ENCODE measurements around the gene KRTAP5-5.
"Not testable (repeated sequence)": the region's sequence is repeated elsewhere in the genome, so short reads cannot be mapped to it uniquely, and the experiment has no call there.

KRTAP5-5 gene, protein sequence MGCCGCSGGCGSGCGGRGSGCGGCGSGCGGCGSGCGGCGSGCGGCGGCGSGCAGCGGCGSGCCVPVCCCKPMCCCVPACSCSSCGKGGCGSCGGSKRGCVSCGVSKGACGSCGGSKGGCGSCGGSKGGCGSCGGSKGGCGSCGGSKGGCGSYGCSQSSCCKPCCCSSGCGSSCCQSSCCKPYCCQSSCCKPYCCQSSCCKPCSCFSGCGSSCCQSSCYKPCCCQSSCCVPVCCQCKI

DNA sequence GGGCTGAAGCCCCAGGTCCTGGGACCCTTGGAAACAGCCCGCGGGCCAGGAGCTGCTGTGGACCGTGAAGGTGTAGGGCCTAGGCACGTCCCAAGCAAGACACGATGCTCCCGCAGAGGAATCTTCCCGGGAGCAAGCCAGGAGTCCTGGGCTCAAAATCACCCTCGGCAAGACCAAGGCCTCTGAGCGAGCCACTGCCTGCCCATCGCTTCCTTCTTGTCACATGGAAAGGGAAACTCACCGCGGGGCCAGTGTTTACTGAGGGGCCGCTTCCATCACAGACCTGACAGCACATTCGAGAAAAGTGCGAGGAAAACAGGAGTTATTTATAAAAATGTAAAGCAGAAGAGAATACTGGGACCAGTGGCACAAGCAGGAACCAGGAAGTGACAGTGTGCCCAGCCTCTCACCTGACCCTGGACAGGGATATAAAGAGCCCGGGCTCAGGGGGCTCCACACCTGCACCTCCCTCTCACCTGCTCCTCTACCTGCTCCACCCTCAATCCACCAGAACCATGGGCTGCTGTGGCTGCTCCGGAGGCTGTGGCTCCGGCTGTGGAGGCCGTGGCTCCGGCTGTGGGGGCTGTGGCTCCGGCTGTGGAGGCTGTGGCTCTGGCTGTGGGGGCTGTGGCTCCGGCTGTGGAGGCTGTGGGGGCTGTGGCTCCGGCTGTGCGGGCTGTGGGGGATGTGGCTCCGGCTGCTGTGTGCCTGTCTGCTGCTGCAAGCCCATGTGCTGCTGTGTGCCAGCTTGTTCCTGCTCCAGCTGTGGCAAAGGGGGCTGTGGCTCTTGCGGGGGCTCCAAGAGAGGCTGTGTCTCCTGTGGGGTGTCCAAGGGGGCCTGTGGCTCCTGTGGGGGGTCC lies at the start of gene KRTAP5-5:
KRTAP5-5 (plus strand) TSS at position 450 of the 860 bp plus-strand sequence; CDS start at position 516, 66 bp downstream.
- no peak for DNase-seq

DNA sequence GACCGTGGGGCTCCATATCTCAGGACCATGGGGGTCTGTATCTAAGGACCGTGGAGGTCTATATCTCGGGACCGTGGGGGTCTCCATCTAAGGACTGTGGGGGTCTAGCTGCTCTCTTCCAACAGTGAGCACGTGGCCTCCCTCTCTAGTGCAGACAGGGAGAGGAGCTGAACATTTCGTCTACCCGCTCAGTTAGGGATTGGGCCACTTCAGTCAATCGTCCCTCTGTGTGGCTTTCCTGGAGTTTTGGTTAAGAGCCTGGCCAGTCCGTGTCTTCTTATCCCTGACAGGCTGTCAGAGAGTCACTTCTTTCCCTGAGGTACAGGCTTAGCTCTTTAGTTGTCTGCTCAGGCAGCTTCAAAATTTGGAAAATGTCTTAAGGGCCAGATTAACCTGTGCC lies 47.6 kb upstream of the KRTAP5-5 start:
- no peak for DNase-seq

DNA sequence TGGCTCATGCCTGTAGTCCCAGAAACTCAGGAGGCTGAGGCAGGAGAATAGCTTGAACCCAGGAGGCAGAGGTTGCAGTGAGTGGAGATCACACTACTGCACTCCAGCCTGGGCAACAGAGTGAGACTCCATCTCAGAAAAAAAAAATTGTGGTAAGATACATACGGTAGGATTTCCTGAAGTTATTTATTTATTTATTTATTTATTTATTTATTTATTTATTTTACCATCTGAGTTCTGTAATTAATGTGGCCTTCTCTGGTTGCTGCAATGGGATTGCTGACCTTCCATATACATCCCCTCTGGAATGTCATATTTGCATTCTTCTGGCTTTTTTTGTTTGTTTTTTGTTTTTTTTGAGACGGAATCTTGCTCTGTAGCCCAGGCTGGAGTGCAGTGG lies 46.7 kb upstream of the KRTAP5-5 start:
- DNase-seq, result not testable (repeated sequence)

DNA sequence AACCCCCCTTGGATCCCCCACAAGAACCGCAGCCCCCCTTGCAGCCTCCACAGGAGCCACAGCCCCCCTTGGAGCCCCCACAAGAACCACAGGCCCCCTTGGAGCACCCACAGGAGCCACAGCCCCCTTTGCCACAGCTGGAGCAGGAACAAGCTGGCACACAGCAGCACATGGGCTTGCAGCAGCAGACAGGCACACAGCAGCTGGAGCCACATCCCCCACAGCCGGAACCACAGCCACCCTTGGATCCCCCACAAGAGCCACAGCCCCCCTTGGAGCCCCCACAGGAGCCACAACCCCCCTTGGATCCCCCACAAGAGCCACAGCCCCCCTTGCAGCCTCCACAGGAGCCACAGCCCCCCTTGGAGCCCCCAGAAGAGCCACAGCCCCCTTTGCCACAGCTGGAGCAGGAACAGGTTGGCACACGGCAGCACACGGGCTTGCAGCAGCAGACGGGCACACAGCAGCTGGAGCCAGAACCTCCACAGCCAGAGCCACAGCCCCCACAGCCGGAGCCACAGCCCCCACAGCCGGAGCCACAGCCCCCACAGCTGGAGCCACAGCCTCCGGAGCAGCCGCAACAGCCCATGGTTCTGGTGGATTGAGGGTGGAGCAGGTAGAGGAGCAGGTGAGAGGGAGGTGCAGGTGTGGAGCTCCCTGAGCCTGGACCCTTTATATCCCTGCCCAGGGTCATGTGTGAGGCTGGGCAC lies 44.8 kb upstream of the KRTAP5-5 start, which contains the start of gene KRTAP5-1:
KRTAP5-1 (minus strand) TSS at position 623 of the 710 bp plus-strand sequence; CDS start at position 589, 34 bp downstream.
- not testable (repeated sequence) for DNase-seq

DNA sequence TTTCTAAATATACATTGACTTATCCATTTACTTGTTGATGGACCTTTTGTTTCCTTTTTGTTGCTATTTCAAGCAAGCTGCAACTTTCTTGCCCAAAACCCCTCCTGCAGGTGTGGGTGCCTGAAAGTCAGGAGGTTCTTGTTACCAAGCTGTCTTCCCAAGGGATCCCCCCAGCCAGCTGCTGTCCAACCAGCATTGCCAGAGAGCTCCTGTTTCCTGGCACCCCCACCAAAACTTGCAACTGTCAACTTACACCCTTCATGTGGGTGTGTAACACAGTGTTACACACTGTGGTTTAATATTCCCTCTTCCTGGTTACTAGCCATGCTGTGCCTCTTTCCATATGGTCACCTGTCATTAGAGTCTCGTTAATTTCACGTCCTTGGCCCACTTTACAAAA lies 42.9 kb upstream of the KRTAP5-5 start:
- DNase-seq, result no peak

DNA sequence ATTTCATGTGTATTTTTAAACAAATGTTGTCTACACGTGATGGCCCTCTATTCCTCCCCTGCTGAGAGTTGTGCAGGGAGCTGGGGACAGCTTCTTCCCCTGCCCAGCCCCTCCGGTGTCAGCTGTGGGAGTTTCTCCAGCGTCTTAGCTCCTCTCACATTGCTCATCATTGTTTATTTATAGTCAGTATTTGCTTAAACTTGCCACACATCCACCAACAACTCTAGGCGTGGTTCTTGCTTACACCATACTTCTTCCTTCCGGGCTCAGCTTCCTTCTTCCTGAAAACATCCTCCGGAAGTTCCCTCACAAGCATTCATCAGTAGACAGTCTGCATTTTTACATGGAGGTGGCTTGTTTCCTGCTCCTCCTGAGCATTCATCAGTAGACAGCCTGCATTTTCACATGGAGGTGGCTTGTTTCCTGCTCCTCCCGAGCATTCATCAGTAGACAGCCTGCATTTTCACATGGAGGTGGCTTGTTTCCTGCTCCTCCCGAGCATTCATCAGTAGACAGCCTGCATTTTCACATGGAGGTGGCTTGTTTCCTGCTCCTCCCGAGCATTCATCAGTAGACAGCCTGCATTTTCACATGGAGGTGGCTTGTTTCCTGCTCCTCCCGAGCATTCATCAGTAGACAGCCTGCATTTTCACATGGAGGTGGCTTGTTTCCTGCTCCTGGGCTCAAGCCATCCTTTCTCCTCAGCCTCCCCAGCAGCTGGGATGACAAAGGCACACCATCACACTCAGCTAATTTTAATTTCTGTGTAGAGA lies 40.2 kb upstream of the KRTAP5-5 start:
- DNase-seq, result not testable (repeated sequence)

DNA sequence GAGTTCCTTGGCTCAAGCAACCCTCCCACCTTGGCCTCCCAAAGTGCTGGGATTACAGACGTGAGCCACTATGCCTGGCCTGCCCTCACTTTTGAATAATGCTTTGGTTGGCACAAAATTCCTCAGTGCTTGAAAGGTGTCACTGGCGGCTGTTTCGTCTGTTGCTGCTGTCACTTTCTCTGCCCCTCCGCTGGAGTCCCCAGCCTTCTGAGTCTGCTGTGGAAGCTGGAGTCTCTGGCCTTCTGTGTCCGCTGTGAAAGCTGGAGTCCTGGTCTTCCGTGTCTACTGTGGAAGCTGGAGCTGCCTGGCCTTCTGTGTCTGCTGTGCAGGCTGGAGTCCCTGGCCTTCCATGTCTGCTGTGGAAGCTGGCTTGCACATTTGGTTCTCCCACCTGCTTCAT lies 39.6 kb upstream of the KRTAP5-5 start:
- no peak for DNase-seq

DNA sequence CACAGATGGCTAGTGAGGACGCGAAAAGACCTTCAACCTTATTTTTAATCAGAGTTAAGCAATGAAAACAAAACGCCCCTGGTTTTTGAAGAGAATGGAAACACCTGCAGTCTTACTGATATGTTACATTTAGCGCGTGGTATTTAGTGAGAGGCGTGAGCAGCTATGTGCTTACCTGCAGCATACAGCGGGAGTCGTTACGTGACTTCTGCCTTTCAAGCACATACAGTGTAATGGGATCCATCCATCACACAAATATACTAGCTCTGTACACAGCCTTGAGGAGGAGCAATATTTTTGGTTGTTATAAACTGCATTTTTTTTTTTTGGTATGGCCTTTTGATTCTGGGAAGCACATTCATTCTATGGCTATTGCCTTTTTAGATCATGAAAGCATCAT lies 36.9 kb upstream of the KRTAP5-5 start:
- no peak for DNase-seq

DNA sequence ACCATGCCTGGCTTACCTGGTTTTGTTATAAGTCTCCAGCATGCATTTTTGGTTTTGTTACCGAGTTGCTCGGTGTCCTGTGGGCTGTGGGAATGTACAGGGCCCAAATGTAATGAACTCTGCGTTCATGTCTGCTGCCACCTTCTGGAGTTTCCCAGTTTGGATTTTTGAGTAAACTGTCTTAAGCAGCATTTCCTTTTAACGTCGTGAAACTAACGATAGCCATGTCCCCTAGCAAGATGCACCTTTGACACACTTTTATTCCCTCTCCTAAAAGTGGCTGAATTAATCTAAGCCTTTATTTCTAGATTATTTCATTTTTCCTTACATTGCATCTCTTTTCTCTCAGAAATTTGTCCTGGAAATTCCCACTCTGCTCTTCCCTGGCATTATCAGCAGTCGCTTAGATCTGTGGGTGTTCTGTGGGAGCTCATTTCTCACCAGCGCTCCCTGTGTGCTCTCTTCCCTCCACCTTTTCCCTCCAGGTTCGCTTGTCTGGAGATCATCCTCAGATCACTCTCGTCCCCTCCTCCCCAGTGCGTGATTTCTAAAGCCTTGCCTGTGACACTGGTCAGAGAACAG lies 33.5 kb upstream of the KRTAP5-5 start:
- DNase-seq, result peak in 1 of 2 experiments; percentile 9

DNA sequence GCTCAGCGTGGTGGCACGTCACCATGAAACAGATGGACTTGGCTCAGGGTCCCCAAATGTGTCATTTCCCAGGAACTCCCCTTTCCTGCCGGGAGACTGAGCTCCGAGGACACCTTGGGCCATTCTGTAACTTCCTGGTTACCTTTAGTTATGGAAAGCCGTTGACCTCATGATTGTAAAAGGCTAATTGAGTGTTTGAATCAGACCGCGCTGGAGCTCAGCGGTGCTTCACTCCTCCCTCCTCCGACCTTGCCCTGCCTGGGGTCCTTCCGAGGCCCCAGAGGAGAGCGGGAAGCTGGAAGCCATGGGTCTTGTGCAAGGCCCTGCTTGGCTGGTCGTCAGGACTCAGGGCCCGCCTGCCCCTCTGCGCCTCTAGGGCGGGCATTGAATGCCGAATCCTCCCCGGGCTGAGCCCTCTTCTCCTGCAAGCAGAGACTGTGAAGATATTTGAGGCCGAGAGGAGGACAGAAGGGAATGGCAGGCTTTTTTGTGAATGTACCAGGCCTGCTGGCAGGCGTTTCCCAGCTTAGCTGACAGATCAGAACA lies 32.9 kb upstream of the KRTAP5-5 start:
- DNase-seq, result not testable (repeated sequence)

DNA sequence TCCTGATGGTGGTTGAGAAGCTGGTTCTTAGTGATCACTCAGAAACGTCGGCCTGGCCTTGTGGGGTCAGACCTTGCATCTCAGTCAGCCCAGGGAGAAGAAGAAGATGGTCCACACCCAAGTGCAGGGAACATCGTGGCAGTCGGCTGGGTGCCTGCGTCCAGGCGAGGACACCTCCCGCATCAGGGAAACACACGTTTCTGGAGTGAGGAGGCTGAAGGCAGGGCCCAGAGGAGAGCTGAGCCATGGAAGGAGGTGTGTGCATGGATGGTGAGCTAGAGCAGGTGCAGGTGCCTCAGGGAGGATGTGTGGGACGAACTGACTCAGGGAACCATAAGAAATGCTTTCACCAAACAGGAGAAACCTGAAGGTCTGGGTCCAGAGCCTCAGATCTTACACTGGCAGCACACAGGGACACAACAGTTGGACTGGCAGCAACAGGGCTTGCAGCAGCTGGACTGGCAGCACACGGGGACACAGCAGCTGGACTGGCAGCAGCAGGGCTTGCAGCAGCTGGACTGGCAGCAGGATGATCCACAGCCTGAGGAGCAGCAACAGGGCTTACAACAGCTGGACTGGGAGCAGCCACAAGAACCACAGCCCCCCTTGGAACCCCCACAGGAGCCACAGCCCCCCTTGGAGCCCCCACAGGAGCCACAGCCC lies 32.1 kb upstream of the KRTAP5-5 start:
- no peak for DNase-seq

DNA sequence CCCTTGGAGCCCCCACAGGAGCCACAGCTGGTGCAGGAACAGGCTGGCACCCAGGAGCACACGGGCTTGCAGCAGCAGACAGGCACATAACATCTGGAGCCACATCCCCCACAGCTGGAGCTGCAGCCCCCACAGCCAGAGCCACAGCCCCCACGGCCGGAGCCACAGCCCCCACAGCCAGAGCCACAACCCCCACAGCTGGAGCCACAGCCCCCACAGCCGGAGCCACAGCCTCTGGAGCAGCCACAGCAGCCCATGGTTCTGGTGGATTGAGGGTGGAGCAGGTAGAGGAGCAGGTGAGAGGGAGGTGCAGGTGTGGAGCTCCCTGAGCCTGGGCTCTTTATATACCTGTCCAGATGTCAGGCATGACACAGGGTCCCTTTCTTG lies 31.6 kb upstream of the KRTAP5-5 start, which contains the start of gene KRTAP5-2:
KRTAP5-2 (minus strand) TSS at position 301 of the 387 bp plus-strand sequence; CDS start at position 257, 44 bp downstream.
- DNase-seq, result no peak

DNA sequence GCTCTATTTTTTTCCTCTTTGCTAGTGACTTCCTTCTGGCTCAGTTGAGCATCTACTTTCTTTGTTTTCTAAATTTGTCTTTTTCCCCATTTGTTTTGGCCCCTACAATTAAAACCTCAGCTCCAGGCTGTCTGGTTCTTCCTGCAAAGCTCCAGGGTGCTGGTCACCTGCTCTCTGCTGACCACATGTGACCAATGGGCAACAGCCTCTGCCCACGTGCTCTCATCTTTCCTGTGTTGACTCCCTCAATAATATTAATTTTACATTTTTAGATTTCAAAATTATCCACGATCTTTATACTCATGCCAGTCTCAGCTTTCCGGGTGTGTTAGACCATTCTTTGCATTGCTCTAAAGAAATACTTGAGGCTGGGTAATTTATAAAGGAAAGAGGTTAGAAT lies 31.2 kb upstream of the KRTAP5-5 start:
- not testable (repeated sequence) for DNase-seq

DNA sequence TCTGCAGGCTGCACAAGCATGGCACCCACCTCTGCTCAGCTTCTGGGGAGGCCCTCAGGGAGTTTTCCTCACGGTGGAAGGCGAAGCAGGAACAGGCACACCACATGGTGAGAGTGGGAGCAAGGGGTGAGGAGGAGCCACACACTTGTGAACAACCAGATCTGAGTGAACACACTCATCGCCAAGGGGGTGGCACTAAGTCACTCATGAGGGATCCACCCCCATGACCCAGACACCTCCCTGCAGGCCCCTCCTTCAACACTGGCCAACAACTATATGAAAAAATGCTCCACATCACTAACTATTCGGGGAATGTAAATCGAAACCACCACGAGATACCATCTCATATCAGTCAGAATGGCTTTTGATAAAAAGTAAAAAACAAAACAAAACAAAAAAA lies 30.8 kb upstream of the KRTAP5-5 start:
- no peak for DNase-seq

DNA sequence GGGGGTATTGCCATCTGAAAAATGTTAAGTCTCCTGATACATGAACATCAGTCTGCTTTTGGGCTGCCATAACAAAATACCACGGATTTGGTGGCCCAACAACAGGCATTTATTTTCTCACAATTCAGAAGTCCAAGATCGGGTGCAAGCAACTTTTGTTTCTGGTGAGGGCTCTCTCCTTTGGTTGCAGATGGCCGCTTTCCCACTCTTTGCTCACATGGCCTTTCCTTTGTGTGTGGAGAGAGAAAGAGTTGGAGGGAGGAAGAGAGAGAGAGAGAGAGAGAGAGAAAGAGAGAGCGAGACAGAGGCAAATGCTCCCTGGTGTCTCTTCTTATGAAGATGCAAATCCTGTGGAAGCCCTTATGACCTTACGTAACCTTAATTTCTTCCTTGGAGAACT lies 28.9 kb upstream of the KRTAP5-5 start:
- no peak for DNase-seq

DNA sequence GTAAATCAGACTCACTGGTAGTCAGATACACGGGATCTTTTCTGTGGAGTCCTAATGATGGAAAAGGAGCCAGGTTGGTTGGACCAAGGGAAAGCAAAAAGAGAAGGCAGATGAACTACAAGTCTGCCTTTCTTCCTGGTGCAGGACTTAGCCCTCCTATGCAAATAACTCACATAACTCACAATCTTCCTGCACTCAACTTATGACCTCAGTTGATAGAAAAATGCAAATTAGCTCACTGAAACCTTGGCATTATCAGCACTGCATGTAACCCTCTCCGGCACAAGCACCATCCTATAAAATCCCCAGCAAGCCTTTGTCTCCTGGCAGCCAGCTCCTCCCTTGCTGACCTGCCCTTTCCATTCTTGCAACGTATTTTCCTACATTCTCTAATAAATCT lies 27.9 kb upstream of the KRTAP5-5 start:
- not testable (repeated sequence) for DNase-seq

DNA sequence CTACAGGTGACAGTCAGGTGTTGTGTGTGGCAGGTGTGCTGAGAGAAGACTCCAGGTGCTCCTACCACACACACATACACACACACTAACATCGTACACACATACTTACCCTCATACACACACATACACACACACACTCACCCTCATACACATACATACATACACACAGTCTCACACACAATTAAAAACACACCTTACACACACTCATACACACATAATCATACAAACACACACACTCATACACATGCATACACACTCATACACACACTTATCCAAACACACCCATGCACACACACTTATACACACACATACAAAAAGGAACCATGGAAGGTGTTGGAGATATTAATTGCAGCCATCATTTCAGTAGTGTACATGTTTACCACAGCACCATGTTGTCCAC lies 25.9 kb upstream of the KRTAP5-5 start:
- DNase-seq, result no peak

DNA sequence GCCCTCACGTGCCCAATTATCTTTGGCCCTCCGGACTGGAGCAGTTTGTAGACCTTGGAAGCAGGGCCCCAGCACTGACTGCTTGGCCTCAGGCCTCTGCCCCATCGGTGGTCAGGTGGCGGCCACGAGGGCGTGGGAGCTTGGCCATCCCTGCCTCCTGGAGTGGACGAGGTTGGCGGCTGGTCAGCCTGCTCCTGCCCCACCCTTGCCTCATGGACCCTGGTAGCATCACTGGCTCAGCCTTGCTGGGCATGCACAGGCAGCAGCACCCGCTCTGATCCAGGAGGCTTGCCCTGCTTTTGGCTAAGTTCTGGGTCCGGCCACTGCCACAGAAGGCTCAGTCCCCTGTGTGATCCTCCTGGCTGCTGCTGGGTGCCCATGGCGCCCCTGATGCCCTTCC lies 25.4 kb upstream of the KRTAP5-5 start:
- DNase-seq, result no peak

DNA sequence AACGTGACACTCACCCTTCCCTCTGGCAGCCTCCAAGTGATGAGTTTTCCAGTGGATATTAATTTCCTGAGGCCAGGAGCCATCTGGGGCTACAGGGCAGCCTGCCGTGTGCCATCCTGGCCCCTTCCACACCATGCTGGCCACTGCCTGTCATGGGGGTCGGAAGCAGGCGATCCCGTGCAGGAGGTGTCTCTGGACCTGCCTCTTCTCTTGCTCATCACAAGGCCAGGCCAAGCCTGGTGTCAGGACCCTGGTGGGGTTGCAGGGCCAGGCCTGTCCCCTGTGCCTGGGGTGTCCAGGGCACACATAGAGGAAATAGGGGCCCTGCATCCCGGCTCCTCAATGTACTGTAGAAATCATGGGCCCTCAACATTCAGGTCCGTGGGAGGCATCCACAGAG lies 24.9 kb upstream of the KRTAP5-5 start:
- no peak for DNase-seq

DNA sequence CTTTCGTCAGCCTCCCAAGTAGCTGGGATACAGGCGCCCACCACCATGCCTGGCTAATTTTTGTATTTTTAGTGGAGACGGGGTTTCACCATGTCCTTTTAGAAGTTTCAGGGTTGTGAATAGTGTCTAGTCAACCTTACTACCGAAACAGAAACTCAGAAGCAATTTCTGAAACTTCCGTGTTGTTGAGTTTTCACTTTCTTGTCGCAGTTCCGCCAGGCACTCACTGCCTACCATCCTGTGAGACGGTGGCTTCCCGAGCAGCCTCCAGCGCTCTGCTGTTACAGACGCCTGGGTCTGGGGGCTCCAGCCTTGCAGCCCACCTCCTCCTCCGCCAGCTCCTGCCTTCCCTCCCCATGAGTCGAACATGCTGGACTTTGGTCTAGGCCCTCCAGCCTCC lies 23.7 kb upstream of the KRTAP5-5 start:
- DNase-seq, result not testable (repeated sequence)

DNA sequence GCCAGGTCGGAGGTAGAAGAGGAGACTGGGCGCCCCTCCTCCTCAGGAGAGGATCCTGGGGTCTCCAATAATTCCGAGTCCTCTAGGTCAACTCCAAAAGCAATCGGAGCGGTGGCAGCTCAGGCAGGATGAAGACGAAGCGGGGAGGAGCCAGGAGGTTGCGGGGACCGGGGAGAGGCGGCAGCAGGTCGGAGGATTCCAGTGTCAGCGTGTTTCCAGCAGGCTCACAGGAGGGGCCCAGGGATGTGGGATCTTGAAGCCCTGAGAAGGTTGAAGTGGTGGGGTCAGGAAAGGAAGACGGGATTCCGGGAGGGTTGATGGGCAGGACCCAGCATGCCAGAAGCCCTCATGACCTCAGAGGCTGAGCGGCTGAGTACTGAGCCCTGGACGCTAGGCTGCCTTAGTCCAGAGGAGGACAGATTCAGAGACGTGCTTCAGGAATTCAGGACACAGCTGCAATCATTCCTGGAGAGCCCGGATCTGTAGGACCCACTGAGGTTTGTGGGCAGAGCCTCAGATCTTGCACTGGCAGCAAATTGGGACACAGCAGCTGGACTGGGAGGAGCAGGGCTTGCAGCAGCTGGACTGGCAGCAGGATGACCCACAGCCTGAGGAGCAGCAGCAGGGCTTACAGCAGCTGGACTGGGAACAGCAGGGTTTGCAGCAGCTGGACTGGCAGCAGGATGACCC lies 22.3 kb upstream of the KRTAP5-5 start:
- DNase-seq, result not testable (repeated sequence)

Measured in SW 1271 (cell line).